Colon (tissue), 2 donors: ENCODE results near the gene DNAH12.
A peak's percentile ranks its signal among the peaks of the same experiment; 100 is the strongest.

Experiments
- FAIRE-seq: peaks from 2 replicates; lab custom pipeline; 2012; peaks lifted over from hg19 to GRCh38; lab: Jason Lieb, UNC
- donor health status: control.
- donor health status: control.

The DNAH12 gene

DNA sequence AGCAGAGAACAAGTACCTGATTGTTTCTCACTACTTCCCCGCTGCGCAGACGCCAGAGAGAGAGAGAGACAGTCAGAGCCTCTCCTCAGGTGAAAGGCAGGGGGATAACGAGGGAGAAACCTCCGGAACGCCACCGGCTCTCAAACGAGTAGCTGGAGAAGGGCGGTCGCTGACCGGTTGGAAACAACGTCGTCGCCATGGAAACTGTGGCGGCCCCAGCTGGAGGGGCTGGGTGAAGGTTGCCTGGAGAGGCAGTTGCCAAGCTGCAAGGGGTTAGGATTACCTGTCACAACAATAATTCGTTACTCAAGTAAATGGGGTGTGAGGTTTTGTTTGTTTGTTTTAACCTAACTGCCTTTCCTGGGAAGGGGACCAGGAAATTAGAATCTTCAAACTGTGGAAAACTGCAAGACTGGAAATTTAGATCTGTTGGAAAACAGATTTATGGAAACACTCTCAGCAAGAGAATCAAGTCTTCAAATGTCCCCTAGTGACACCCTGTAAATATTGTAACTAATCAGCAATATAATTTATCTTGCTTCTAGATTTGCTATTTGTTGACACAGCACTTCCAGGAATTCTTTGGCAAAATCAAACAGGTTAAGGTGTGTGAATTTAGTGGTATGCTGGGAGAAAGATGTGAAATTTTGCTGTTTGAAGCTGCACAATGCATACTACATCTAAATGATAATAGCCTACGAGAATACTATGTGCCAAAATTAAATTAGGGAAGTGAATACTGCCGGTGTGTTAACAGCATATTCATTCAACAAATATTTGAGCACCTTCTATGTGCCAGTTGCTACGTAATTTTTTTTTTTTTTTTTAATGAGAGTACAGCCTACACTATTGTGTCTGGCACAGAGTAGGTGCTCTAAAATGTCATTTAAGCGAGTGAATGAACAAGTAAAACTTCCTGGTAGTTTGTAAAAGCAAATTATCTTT, at the start of gene DNAH12:
Gene DNAH12 (minus strand): TSS at position 164 of the 945 bp plus-strand sequence. CDS start 1,474 bp downstream, outside the sequence.
- FAIRE-seq = no peak

- no peak for FAIRE-seq
Observed at GRCh38 chr3:57592306-57592705, 48.2 kb upstream of the DNAH12 start.

DNA sequence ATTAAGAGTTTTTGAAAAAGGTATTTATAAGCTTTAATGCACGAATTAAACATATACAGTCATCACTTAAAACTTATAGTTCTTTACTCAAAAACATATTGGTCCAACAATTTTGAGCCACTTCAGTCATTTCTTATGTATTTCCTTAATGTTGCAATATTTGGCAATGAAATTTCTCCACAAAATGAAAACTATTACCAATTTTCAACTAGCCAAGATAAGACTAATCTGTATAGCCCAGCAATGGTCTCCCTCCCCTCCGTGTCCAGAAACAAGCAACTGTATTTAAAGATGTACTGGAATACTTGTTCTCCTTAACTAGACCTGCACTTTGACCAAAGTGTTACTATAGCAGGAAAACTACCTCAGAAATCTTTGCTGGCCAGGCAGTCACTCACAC, 43.8 kb upstream of the DNAH12 start:
- no peak for FAIRE-seq

DNA sequence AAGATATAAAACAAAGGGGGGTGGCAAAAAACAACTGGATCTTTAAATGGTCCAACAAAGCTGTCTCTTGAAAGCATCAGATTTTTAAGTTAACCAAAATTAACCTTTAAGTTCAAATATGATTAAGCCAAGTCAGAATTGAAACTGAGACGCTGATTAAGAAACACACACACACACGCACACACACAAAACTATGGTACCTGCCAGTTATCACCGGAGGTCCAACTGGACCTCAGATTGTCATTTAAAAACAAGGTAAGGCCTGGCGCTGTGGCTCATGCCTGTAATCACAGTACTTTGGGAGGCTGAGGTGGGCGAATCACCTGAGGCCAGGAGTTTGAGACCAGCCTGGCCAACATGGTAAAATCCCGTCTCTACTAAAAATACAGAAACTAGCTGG, 42.6 kb upstream of the DNAH12 start:
- no peak for FAIRE-seq

DNA sequence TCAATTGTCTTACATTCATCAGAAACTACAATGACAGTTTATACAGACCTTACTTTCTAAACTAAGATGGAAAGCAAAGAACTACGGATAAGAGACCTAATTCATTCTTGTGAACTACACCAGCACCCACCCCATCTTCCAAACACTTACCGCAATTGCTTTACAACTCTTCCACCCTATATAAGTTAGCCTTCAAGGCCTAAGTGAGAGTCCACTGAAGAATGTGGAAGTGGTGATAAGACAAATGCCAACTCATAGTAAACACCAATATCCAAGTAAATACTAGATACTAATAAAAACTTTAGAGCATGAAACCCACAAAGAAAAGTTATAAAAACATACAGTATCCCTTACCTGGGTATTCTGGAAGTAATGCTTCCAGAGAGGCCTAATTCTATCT, 39.4 kb upstream of the DNAH12 start:
- FAIRE-seq = no peak

DNA sequence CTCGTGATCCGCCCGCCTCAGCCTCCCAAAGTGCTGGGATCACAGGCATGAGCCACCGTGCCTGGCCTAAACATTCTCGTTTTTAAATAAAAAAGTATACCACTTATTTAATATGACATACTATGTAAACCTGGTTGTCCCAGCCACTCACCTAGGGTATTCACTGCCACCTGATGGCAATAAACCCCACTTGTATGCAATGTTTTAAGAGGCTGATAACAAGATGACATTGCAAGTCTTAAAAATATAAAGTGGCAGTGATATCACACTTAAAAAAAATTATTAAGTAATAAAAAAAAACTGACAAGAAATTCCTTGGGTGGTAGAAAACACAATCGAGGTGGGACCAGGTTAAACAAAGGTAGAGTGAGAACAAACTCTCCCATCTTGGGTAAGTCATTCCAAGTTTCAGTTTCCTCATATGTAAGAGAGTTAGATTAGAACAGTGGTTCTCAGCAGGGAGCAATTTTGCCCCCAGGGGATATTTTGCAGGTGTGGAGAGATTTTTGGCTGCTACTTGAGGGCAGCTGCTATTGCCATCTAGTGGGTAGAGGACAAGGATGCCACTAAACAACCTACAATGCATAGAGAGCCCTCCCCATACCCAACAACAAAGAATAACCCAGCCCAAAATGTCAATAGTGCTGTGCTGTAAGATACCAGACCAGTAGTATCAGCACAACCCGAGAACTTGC, 38.5 kb upstream of the DNAH12 start:
- no peak for FAIRE-seq

DNA sequence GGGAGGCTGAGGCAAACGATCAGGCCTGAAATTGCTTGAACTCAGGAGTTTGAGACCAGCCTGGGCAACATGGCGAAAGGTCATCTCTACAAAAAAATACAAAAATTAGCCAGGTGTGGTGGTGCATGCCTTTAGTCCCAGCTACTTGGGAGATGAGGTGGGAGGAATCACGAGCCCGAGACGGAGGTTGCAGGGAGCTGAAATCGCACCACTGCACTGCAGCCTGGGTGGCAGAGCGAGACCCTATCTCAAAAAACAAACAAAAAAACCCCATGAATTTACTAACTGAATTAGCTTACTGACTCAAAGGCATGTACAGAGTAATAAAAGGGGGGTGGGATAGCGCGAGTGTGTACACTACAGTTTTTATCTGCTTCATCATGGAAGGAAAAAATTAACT, 33.7 kb upstream of the DNAH12 start:
- FAIRE-seq = no peak

DNA sequence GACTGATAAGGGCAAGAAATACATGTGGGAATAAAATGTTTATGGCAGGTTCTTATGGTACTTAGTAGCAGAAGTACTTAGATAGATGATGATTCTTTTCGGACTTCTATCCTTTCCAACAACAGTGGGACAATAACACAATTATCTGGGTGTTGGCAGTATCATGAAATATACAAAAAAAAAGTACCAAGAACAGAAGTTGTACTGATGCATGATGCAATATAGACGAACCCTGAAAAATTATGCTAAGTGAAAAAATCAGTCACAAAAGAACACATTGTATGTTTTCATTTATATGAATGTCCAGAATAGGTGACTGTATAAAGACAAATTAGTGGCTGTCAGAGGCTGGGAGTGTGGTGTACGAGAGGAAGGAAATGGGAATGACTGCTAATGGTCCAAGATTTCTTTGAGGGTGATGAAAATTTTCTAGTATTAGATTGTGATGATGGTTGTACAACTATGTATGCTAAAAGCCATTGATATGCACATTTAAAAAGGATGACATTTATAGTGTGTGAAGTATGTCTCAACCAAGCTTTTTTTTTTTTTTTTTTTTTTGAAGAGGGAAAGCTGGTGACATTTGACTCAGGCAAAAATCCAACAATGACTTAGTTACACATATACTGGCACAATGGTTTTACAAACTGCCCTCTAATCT, 32.0 kb upstream of the DNAH12 start:
- no peak for FAIRE-seq

- FAIRE-seq = no peak
Observed at GRCh38 chr3:57572096-57572495, 28.0 kb upstream of the DNAH12 start.

DNA sequence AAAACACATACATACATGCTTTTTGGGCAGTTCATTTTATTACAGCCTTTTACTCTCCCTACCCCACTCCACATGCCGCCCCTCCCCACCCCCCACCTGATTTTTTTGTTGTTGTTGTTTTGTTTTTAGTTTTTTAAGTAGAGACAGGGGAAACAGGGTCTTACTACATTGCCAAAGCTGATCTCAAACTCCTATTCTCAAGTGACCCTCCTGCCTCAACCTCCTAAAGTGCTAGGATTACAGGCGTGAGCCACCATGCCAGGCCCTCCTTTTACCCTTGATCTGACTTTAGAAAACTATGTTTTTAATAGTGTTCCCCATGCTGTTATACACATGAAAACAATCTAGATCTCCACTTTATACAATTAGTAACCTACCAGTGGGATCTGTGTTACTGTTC, 26.7 kb upstream of the DNAH12 start:
- FAIRE-seq = no peak

GRCh38 chr3:57569859-57570450, 25.8 kb upstream of the DNAH12 start:
- FAIRE-seq = no peak

GRCh38 chr3:57559526-57559925, 15.4 kb upstream of the DNAH12 start:
- no peak for FAIRE-seq

- no peak for FAIRE-seq
Observed at GRCh38 chr3:57557085-57557537, 13.0 kb upstream of the DNAH12 start.

- no peak for FAIRE-seq
Observed at GRCh38 chr3:57556459-57557084, 12.4 kb upstream of the DNAH12 start.

DNA sequence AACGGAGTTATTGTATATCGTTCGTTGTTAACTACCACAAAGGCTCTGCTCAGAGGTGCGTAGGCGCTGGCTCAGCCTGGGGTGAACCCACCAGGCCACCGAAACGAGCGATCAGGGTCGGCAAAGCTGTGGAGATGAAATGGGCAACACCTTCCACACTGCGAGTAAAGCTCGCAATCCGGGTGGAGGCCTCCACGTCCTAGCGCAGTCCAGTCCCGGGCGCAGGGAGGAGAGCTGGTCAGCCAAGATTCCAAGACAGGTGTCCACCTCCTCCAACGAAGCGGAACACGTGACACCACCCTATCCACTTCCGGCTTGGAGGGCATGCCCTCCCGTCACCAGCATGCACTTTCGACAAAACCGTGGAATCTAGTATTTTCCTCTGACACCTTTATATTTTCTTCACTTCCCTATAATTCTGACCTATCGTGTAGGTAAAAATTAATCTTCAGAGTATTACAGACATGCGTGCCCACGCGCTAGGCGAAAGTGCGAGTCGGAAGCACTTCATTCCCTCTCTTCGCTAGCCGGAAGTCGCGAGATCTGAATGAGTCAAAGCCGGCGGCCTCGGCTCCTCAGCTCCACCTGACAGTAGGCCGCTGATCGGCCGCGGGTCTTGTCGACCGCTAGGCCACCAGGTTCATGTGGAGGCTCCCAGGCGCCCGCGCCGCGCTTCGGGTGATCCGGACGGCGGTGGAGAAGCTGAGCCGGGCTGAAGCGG, 11.8 kb upstream of the DNAH12 start, which contains the start of gene PDE12:
Gene PDE12 (plus strand): TSS at position 537 of the 721 bp plus-strand sequence. CDS start 106 bp downstream, at position 643.
- FAIRE-seq = no peak

DNA sequence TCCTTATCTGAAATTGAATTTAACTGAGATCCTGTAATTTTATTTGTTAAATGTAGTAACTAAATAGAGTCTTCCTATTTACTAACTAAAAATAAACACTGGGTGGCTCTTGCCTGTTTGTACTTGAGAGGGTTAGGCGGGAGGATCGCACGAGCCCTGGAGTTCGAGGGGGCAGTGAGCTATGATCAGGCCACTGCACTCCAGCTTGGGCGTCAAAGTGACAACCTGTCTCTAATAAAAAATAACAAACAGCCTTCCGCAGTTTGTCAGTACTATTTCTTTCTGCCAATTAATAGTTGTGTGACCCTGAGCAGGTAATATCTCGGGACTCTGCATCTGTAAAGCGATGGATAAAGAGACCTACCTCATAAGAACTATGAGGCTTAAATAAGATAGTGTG, 11.2 kb upstream of the DNAH12 start:
- FAIRE-seq = no peak

DNA sequence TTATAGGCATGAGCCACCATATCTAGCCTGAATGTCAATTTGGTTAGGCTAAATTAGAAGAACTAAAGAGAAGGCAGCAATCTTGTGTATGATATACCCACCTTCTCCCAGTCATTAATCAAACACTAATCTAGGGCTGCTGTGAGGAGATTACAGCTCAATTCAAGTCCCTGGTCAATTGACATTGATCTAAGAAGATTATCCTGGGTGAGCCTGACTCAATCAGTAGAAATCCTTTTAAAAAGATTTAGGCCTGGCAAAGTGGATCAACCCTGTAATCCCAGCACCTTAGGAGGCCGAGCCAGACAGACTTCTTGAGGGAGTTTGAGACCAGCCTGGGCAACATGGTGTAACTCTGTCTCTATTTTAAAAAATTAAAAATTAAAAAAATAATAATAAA, 2.5 kb upstream of the DNAH12 start:
- FAIRE-seq = no peak

DNA sequence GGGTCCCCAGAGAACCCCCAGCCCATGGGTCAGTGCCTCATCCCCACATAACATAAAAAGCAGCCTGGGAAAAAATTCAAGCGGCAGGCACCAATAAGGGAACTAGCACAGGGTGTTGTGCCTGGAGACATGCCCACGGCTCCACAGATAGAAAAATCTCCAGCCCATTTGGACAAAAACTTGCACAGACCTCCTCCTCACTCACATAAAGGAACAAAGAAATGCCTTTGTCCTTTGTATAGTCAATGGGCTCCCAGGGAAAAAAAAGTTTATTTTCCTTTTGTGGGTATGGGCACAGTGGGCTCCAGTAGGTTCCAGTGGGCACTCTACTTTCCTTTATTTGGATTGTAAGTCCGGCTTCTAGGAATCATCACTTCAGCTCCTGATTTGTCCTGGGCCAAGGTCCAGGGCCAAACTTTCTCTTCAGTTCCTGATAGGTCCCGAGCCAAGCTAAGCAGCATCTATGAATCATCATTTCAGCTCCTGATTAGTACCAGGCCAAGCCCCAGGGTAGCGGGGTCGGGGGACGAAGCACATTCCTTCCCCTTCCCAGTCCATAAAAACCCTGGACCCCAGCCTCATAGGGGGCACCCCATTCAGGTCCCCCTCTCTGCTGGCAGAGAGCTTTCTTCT, 1.6 kb upstream of the DNAH12 start:
- FAIRE-seq = no peak

- FAIRE-seq = no peak
Observed at GRCh38 chr3:57538465-57538864, 5.7 kb downstream of the DNAH12 start.

DNA sequence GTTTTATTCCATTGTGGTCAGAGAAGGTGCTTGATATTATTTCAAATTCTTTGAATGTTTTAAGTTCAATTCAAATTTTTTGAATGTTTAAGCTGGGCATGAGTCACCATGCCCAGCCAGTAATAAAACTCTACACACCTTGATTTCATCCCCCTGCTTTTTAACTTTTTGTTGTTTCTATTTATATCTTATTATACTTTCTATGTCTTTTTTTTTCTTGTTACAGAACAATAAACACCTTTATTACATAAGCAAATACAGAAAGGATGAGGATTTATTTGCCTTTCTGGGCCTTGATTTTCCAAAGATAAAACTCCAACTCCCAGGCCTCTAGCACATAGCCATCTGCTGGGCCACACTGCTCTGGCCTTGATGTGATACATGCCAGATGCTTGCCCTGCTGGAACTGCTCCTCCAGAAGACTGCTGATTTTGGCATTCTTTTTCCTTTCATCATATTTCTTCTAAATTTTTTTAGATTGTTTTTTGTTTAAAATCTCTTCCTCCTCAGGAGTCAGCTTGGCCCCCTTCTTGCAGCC, 14.0 kb downstream of the DNAH12 start:
- FAIRE-seq = peak; percentile 28
